Mesenchymal stem cell (in vitro differentiated cells and primary cell): ENCODE measurements around the gene NSMF.

Experiments
- DNase-seq: peaks from one replicate; pipeline ENCODE4 v3.0.0-alpha.2; 2013
- H2AFZ ChIP-seq: one replicate; pipeline ENCODE4 v1.6.1; 2013; ENCODE audit warnings: low read depth, mild to moderate bottlenecking, control low read depth, inconsistent platforms, low read length, moderate library complexity
- H2AK5ac ChIP-seq: 2 replicates; pipeline ENCODE4 v1.6.1; 2013; ENCODE audit warnings: low read length, moderate library complexity, mild to moderate bottlenecking, inconsistent platforms; ENCODE audit not compliant: severe bottlenecking
- H2BK120ac ChIP-seq: one replicate; pipeline ENCODE4 v1.6.1; 2013; ENCODE audit warnings: low read depth, mild to moderate bottlenecking, inconsistent platforms, low read length, moderate library complexity
- H2BK12ac ChIP-seq, 2 experiments: one replicate each; pipeline ENCODE4 v1.6.1; 2013; ENCODE audit warnings: inconsistent platforms in 2 of 2, low read length in 2 of 2, mild to moderate bottlenecking in 2 of 2, moderate library complexity in 2 of 2, control low read depth in 1 of 2
- H2BK15ac ChIP-seq: one replicate; pipeline ENCODE4 v1.6.1; 2013; ENCODE audit warnings: mild to moderate bottlenecking, low read depth, inconsistent platforms; ENCODE audit not compliant: poor library complexity, severe bottlenecking
- H2BK5ac ChIP-seq: 2 replicates; pipeline ENCODE4 v1.6.1; 2013; ENCODE audit warnings: low read depth, mild to moderate bottlenecking, low read length, control low read depth, inconsistent platforms; ENCODE audit not compliant: poor library complexity, severe bottlenecking
- H3K14ac ChIP-seq, 2 experiments: one replicate each; pipeline ENCODE4 v1.6.1; 2013; ENCODE audit warnings: inconsistent platforms in 2 of 2, low read length in 2 of 2, control low read depth in 1 of 2, mild to moderate bottlenecking in 1 of 2, moderate library complexity in 1 of 2
- H3K18ac ChIP-seq, 2 experiments: one replicate each; pipeline ENCODE4 v1.6.1; 2013; ENCODE audit warnings: inconsistent platforms in 2 of 2, low read length in 2 of 2, control low read depth in 1 of 2, low read depth in 1 of 2, mild to moderate bottlenecking in 1 of 2
- H3K23ac ChIP-seq, 2 experiments: one replicate each; pipeline ENCODE4 v1.6.1; 2013; ENCODE audit warnings: inconsistent platforms in 2 of 2, low read length in 2 of 2, mild to moderate bottlenecking in 2 of 2, moderate library complexity in 2 of 2, control low read depth in 1 of 2
- H3K27ac ChIP-seq: 2 replicates; pipeline ENCODE4 v1.5.1; 2013; ENCODE audit warnings: mild to moderate bottlenecking, moderate library complexity, low read length, control low read depth, inconsistent platforms; ENCODE audit not compliant: poor library complexity, severe bottlenecking
- H3K27me3 ChIP-seq, 2 experiments: 2 replicates each; pipeline versions ENCODE4 v1.6.1 to v1.7.0; 2013; ENCODE audit warnings: low read length in 2 of 2, mild to moderate bottlenecking in 2 of 2, moderate library complexity in 2 of 2, control low read depth in 1 of 2, inconsistent platforms in 1 of 2; ENCODE audit not compliant: control insufficient read depth in 1 of 2, insufficient read depth in 1 of 2
- H3K36me3 ChIP-seq, 2 experiments: 2 replicates each; pipeline versions ENCODE4 v1.6.1 to v1.7.0; 2013; ENCODE audit warnings: low read length in 2 of 2, control low read depth in 1 of 2, inconsistent platforms in 1 of 2, low read depth in 1 of 2, mild to moderate bottlenecking in 1 of 2; ENCODE audit not compliant: insufficient read depth in 2 of 2, control insufficient read depth in 1 of 2
- H3K4ac ChIP-seq, 2 experiments: one replicate each; pipeline ENCODE4 v1.6.1; 2013; ENCODE audit warnings: inconsistent platforms in 2 of 2, low read length in 2 of 2, mild to moderate bottlenecking in 2 of 2, moderate library complexity in 2 of 2, control low read depth in 1 of 2, low read depth in 1 of 2
- H3K4me1 ChIP-seq: 2 replicates; pipeline ENCODE4 v1.6.1; 2013; ENCODE audit warnings: low read depth, low read length, control low read depth; ENCODE audit not compliant: control insufficient read depth, insufficient read depth
- H3K4me2 ChIP-seq: 2 replicates; pipeline ENCODE4 v1.6.1; 2013; ENCODE audit warnings: low read length, mild to moderate bottlenecking, inconsistent platforms; ENCODE audit not compliant: poor library complexity, severe bottlenecking
- H3K4me3 ChIP-seq, 2 experiments: 2 replicates each; pipeline versions ENCODE4 v1.5.1 to v1.7.0; 2013; ENCODE audit warnings: low read length in 2 of 2, mild to moderate bottlenecking in 2 of 2, control low read depth in 1 of 2, low read depth in 1 of 2; ENCODE audit not compliant: insufficient read depth in 1 of 2
- H3K79me1 ChIP-seq: replicated peaks from 2 replicates; pipeline ENCODE4 v1.6.1; 2013; ENCODE audit warnings: mild to moderate bottlenecking, control low read depth, low read length, inconsistent platforms; ENCODE audit not compliant: poor library complexity, severe bottlenecking
- H3K9ac ChIP-seq: 2 replicates; pipeline ENCODE4 v1.7.0; 2013; ENCODE audit warnings: mild to moderate bottlenecking, low read length, moderate library complexity
- H3K9me3 ChIP-seq: 2 replicates; pipeline ENCODE4 v1.7.0; 2013; ENCODE audit warnings: mild to moderate bottlenecking, low read length; ENCODE audit not compliant: control insufficient read depth
- H4K8ac ChIP-seq: one replicate; pipeline ENCODE4 v1.6.1; 2013; ENCODE audit warnings: inconsistent platforms, mild to moderate bottlenecking, low read length, moderate library complexity
- H4K91ac ChIP-seq: one replicate; pipeline ENCODE4 v1.6.1; 2013; ENCODE audit warnings: mild to moderate bottlenecking, low read length, inconsistent platforms
- WGBS: methylation state at CpG from one replicate; pipeline ENCODE4 v1.1.7; 2013; ENCODE audit warnings: mixed read lengths; 5-methylcytosine and 5-hydroxymethylcytosine counted together

The NSMF gene

DNA sequence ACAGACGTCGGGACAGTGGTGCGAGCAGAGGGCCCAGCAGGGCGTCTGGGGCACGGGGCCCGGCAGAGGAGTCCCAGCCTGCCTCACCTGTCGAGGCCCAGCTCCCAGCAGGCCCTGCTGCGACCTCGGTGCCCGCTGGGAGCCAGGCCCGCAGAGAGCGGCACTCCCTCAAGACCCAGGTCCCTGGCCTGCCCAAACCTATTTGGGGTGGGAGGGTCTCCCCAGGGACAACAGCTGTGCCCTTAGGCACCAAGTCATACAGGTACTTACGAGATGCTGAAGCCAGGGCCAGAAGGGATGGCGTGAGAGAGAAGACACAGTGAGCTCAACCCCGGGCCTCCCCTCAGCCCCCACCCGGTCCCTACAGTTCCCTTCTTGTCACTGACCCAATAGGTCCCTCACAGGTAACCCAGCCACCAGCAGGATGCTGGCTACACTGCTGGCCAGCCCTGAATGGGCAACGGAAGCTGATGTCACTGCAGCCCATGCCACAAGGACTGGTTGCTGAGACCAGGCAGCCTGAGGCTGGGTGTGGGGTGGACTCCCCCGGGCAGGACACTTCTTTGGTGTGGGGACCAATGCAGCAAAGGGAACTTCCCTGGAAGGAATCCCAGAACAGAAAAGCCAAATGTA, 3.7 kb downstream of the NSMF start:
- Histone ChIP-seq H3K4me2 (no peak overlapping the region), H2BK12ac (no peak overlapping the region), H3K9ac (no peak overlapping the region), H3K27me3 (no peaks in the 10 kb centered on the region), H3K79me1 (peaks cover 19% of the 10 kb centered on the region), H2AFZ (no peak overlapping the region), H3K18ac (no peak overlapping the region), H3K4me3 (no peak overlapping the region), H3K27ac (peak overlapping the region; percentile 68), H2BK5ac (peak overlapping the region; percentile 33), H2BK15ac (peak overlapping the region; percentile 16), H4K8ac (no peak overlapping the region), H3K23ac (no peak overlapping the region), H4K91ac (no peak overlapping the region), H3K14ac (no peak overlapping the region), H3K4me1 (peaks cover 59% of the 10 kb centered on the region), H3K9me3 (no peaks in the 10 kb centered on the region), H2BK120ac (no peak overlapping the region), H2AK5ac (peak overlapping the region; percentile 24), H3K4ac (no peak overlapping the region), H3K36me3 (peaks cover 19 to 55% of the 10 kb centered on the region in 2 experiments)
- DNase-seq: no peak
- 92% methylated on average over 18 of the region's 18 CpGs for WGBS

DNA sequence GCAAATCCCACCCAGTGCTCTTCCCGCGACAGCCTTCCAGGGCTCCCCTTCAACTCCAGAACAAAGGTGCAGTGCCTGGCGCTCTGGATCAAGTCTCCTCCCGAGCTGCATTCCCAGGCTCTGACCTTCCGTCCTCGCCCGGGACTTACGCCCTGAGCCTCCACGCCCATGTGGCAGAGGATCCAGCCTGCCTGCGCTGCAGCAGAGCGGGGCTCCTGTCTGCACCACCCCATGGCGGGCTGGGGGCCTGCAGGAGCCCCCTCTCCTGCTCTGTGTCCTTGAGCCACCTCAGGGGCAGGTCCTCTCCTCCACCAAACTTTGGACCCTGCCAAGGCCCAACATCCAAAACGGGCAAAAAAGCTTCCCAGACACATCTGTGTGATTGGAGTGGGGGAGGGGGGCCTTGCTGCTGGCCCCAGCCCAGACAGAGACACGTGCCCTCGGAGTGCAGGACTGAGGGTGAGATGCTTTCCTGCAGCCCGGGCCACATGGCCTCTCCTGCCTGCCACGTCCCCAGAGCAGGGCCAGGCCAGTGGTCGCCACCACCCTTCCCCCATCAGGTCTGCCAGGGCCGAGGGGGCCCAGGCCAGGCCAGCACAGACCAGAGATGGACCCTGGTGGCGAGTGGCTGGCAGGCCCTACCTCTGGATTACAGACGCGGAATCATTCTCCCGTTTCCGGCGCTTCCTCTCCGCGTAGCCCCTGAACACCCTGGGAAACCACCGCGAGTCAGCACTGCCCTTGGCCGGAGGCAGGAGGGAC, 4.4 kb downstream of the NSMF start:
- H2BK5ac ChIP-seq: no peak overlapping the region
- H3K4me2 ChIP-seq: no peak overlapping the region
- peaks cover 57% of the 10 kb centered on the region for H3K4me1 ChIP-seq
- H3K79me1 ChIP-seq: peaks cover 19% of the 10 kb centered on the region
- DNase-seq: peak; percentile 39
- no peak overlapping the region for H3K23ac ChIP-seq
- H2BK15ac ChIP-seq: peak overlapping the region; percentile 62
- peak overlapping the region in 1 of 2 experiments; percentile 66 for H3K4me3 ChIP-seq
- H3K14ac ChIP-seq: no peak overlapping the region
- no peak overlapping the region for H2BK120ac ChIP-seq
- H2AFZ ChIP-seq: no peak overlapping the region
- H3K27me3 ChIP-seq: no peaks in the 10 kb centered on the region
- no peak overlapping the region for H3K27ac ChIP-seq
- H3K9ac ChIP-seq: peak overlapping the region; percentile 49
- H3K4ac ChIP-seq: no peak overlapping the region
- H3K36me3 ChIP-seq: peaks cover 23 to 61% of the 10 kb centered on the region in 2 experiments
- no peaks in the 10 kb centered on the region for H3K9me3 ChIP-seq
- 79% methylated on average over 30 of the region's 30 CpGs for WGBS
- H4K8ac ChIP-seq: peak overlapping the region; percentile 47
- peak overlapping the region; percentile 29 for H2AK5ac ChIP-seq
- peak overlapping the region; percentile 25 to 69 for H3K18ac ChIP-seq
- H2BK12ac ChIP-seq: no peak overlapping the region
- H4K91ac ChIP-seq: peak overlapping the region; percentile 58

DNA sequence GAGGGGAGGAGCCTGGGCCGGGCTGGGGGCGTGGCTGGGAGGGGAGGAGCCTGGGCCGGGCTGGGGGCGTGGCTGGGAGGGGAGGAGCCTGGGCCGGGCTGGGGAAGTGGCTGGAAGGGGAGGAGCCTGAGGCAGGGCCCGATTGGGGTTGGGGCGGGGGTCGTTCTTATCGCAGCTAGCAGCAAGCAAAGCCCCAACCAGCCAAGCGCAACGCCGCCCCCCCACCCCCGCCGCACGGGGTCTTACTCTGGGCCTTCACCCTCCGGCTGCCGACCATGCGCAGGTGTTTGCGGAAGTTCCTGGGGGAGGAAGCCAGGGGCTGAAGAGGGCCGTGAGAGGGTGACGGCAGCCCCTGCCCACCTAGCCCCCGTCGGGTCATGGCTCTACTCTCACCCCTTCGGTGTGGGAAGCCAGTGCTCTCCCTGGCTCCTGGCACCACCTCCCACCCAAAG, 5.0 kb downstream of the NSMF start:
- H3K27me3 ChIP-seq: no peaks in the 10 kb centered on the region
- peak overlapping the region; percentile 62 for H2BK15ac ChIP-seq
- 40% methylated on average over 18 of the region's 24 CpGs for WGBS

DNA sequence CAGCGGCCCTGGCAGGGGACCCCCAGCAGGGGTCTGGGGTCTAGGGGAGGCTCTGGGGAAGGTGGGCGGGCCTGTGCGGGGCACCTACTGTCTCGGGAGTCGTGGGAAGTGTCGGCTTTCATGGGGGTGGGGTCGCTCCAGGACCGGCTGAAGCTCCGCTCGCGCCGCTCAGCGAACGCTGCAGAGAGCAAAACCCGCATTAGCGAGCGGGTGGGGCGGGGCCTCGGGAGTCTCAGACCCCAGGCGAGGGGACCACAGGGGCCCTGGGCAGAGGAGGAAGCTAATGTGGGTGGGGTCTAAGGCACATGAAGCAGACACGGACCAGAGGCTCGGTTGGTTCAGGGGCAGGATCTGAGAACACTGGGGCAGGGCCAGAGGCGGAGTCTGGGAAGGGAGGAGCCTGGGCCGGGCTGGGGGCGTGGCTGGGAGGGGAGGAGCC, 5.5 kb downstream of the NSMF start:
- Histone ChIP-seq H2BK12ac (no peak overlapping the region), H2BK15ac (no peak overlapping the region), H3K4me2 (peak overlapping the region; percentile 52), H3K23ac (no peak overlapping the region), H3K18ac (peak overlapping the region; percentile 18 to 58), H3K9ac (no peak overlapping the region), H3K27ac (no peak overlapping the region), H2BK5ac (no peak overlapping the region), H3K27me3 (no peaks in the 10 kb centered on the region), H3K4me3 (peak overlapping the region in 1 of 2 experiments; percentile 55), H2AK5ac (no peak overlapping the region), H3K4me1 (peaks cover 52% of the 10 kb centered on the region), H2BK120ac (no peak overlapping the region), H4K91ac (no peak overlapping the region), H3K36me3 (peaks cover 31 to 73% of the 10 kb centered on the region in 2 experiments), H2AFZ (no peak overlapping the region), H3K79me1 (peaks cover 19% of the 10 kb centered on the region), H4K8ac (peak overlapping the region; percentile 29), H3K9me3 (no peaks in the 10 kb centered on the region), H3K14ac (no peak overlapping the region), H3K4ac (no peak overlapping the region)
- WGBS: 53% methylated on average over 24 of the region's 25 CpGs
- peak; percentile 70 for DNase-seq

More for the DNA sequence above, 5.0 kb downstream of the NSMF start:
- Histone ChIP-seq H3K27ac (no peak overlapping the region), H2BK120ac (no peak overlapping the region), H3K14ac (no peak overlapping the region), H3K9me3 (no peaks in the 10 kb centered on the region), H3K79me1 (peaks cover 19% of the 10 kb centered on the region), H3K4me1 (peaks cover 53% of the 10 kb centered on the region), H2AK5ac (peak overlapping the region; percentile 29), H3K9ac (peak overlapping the region; percentile 49), H4K91ac (peak overlapping the region; percentile 4), H3K36me3 (peaks cover 29 to 68% of the 10 kb centered on the region in 2 experiments), H3K23ac (no peak overlapping the region), H3K4me2 (no peak overlapping the region), H2BK12ac (no peak overlapping the region), H3K18ac (peak overlapping the region; percentile 25 to 69), H2AFZ (no peak overlapping the region), H2BK5ac (no peak overlapping the region), H3K4ac (no peak overlapping the region), H3K4me3 (peak overlapping the region in 1 of 2 experiments; percentile 66), H4K8ac (peak overlapping the region; percentile 47)
- DNase-seq: no peak
